Measurements from ENCODE around the gene DMBT1.

Gene DMBT1

GRCh38 chr10:122553341-122553740 is 7.2 kb upstream of the DMBT1 start:
- Histone ChIP-seq H3K27me3 (ENCODE audit: insufficient read depth, low read length, poor library complexity) (no peaks in the 10 kb centered on the region), H3K4me2 (ENCODE audit: insufficient read depth, low read length) (no peak overlapping the region), H3K27ac (ENCODE audit: low read length) (no peak overlapping the region), H3K4me1 (ENCODE audit: insufficient read depth, low read length) (peaks cover 8% of the 10 kb centered on the region), H3K79me2 (ENCODE audit: insufficient read depth, low read length) (no peaks in the 10 kb centered on the region), H4K20me1 (ENCODE audit: insufficient read depth, low read length) (no peaks in the 10 kb centered on the region), H3K4me3 (ENCODE audit: low read depth in 1 of 2, low read length in 2 of 2) (no peak overlapping the region), H3K9me3 (ENCODE audit: insufficient read depth, low read length, severe bottlenecking) (no peaks in the 10 kb centered on the region), H2AFZ (ENCODE audit: low read depth, low read length) (no peak overlapping the region), H3K9ac (ENCODE audit: low read depth, low read length) (no peak overlapping the region), H3K36me3 (ENCODE audit: insufficient read depth, low read length) (no peaks in the 10 kb centered on the region)
- DNase-seq (no peak), ATAC-seq (ENCODE audit: insufficient read depth, low read depth) (no peak)
- TF ChIP-seq EZH2 (IDR thresholded peaks at IDR 0.05; ENCODE audit: borderline replicate concordance, low read depth, low read length, severe bottlenecking), result no peak

GRCh38 chr10:122554131-122555036 is 6.2 kb upstream of the DMBT1 start:
- Histone ChIP-seq H3K27me3 (ENCODE audit: insufficient read depth, low read length, poor library complexity) (no peaks in the 10 kb centered on the region), H3K27ac (ENCODE audit: low read length) (no peak overlapping the region), H3K79me2 (ENCODE audit: insufficient read depth, low read length) (no peaks in the 10 kb centered on the region), H3K4me1 (ENCODE audit: insufficient read depth, low read length) (peaks cover 19% of the 10 kb centered on the region), H2AFZ (ENCODE audit: low read depth, low read length) (no peak overlapping the region), H3K4me3 (ENCODE audit: low read depth in 1 of 2, low read length in 2 of 2) (no peak overlapping the region), H3K4me2 (ENCODE audit: insufficient read depth, low read length) (no peak overlapping the region), H3K36me3 (ENCODE audit: insufficient read depth, low read length) (no peaks in the 10 kb centered on the region), H4K20me1 (ENCODE audit: insufficient read depth, low read length) (no peaks in the 10 kb centered on the region), H3K9me3 (ENCODE audit: insufficient read depth, low read length, severe bottlenecking) (no peaks in the 10 kb centered on the region), H3K9ac (ENCODE audit: low read depth, low read length) (no peak overlapping the region)
- DNase-seq (no peak), ATAC-seq (ENCODE audit: insufficient read depth, low read depth) (no peak)
- TF ChIP-seq EZH2 (IDR thresholded peaks at IDR 0.05; ENCODE audit: borderline replicate concordance, low read depth, low read length, severe bottlenecking), result no peak
- no peak for TF ChIP-seq CTCF (IDR thresholded peaks at IDR 0.05; ENCODE audit: borderline replicate concordance, extremely low read depth, low read length, poor library complexity, severe bottlenecking)

GRCh38 chr10:122555442-122555841 is 5.1 kb upstream of the DMBT1 start:
- no peaks in the 10 kb centered on the region for H4K20me1 ChIP-seq (ENCODE audit: insufficient read depth, low read length)
- H2AFZ ChIP-seq (ENCODE audit: low read depth, low read length), result no peak overlapping the region
- H3K4me3 ChIP-seq (ENCODE audit: low read depth in 1 of 2, low read length in 2 of 2), result no peak overlapping the region
- ATAC-seq (ENCODE audit: insufficient read depth, low read depth), result no peak
- TF ChIP-seq CTCF (IDR thresholded peaks at IDR 0.05; ENCODE audit: borderline replicate concordance, extremely low read depth, low read length, poor library complexity, severe bottlenecking), result no peak
- TF ChIP-seq EZH2 (IDR thresholded peaks at IDR 0.05; ENCODE audit: borderline replicate concordance, low read depth, low read length, severe bottlenecking), result no peak
- no peak for DNase-seq
- no peaks in the 10 kb centered on the region for H3K27me3 ChIP-seq (ENCODE audit: insufficient read depth, low read length, poor library complexity)
- no peak overlapping the region for H3K4me2 ChIP-seq (ENCODE audit: insufficient read depth, low read length)
- no peaks in the 10 kb centered on the region for H3K9me3 ChIP-seq (ENCODE audit: insufficient read depth, low read length, severe bottlenecking)
- peaks cover 22% of the 10 kb centered on the region for H3K4me1 ChIP-seq (ENCODE audit: insufficient read depth, low read length)
- H3K36me3 ChIP-seq (ENCODE audit: insufficient read depth, low read length), result no peaks in the 10 kb centered on the region
- no peak overlapping the region for H3K27ac ChIP-seq (ENCODE audit: low read length)
- H3K9ac ChIP-seq (ENCODE audit: low read depth, low read length), result no peak overlapping the region
- no peaks in the 10 kb centered on the region for H3K79me2 ChIP-seq (ENCODE audit: insufficient read depth, low read length)

- H3K9ac ChIP-seq (ENCODE audit: low read depth, low read length), result no peak overlapping the region
- H3K4me2 ChIP-seq (ENCODE audit: insufficient read depth, low read length), result no peak overlapping the region
- H3K27me3 ChIP-seq (ENCODE audit: insufficient read depth, low read length, poor library complexity), result peaks cover 7% of the 10 kb centered on the region
- H3K9me3 ChIP-seq (ENCODE audit: insufficient read depth, low read length, severe bottlenecking), result no peaks in the 10 kb centered on the region
- H2AFZ ChIP-seq (ENCODE audit: low read depth, low read length), result no peak overlapping the region
- H3K4me1 ChIP-seq (ENCODE audit: insufficient read depth, low read length), result peaks cover 18% of the 10 kb centered on the region
- H3K36me3 ChIP-seq (ENCODE audit: insufficient read depth, low read length), result no peaks in the 10 kb centered on the region
- no peak overlapping the region for H3K4me3 ChIP-seq (ENCODE audit: low read depth in 1 of 2, low read length in 2 of 2)
- H3K27ac ChIP-seq (ENCODE audit: low read length), result no peak overlapping the region
- no peak for ATAC-seq (ENCODE audit: insufficient read depth, low read depth)
- DNase-seq, result no peak
- H4K20me1 ChIP-seq (ENCODE audit: insufficient read depth, low read length), result no peaks in the 10 kb centered on the region
- no peaks in the 10 kb centered on the region for H3K79me2 ChIP-seq (ENCODE audit: insufficient read depth, low read length)
- no peak for TF ChIP-seq EZH2 (IDR thresholded peaks at IDR 0.05; ENCODE audit: borderline replicate concordance, low read depth, low read length, severe bottlenecking)
- no peak for TF ChIP-seq CTCF (IDR thresholded peaks at IDR 0.05; ENCODE audit: borderline replicate concordance, extremely low read depth, low read length, poor library complexity, severe bottlenecking)
Observed at GRCh38 chr10:122557516-122557915, 3.0 kb upstream of the DMBT1 start.

Measured in DND-41 (cell line).